CD14-positive monocyte (primary cell): ENCODE data around the gene ZSCAN16. TPM values are rescaled to one million over a fixed set of nuclear protein-coding genes. Genes with fewer than 3 reads are reported as not detected.

ENCODE experiments used
- DNase-seq, 3 donors: peaks; one replicate each; pipeline ENCODE4 v3.0.0-alpha.2; 2011 to 2022
- H2AFZ ChIP-seq: 2 replicates; pipeline ENCODE4 v1.6.0; 2012; ENCODE audit warnings: mild to moderate bottlenecking, low read depth, low read length, inconsistent platforms; ENCODE audit not compliant: insufficient read depth, poor library complexity, severe bottlenecking
- H3K27ac ChIP-seq, 2 donors: 1 replicate in 1 of 2; 2 replicates in 1 of 2; pipeline ENCODE4 v1.5.1; 2012 to 2013; ENCODE audit warnings: low read length in 2 of 2, control low read depth in 1 of 2, inconsistent platforms in 1 of 2, low read depth in 1 of 2, mild to moderate bottlenecking in 1 of 2
- H3K27me3 ChIP-seq, 2 donors: one replicate each; pipeline versions ENCODE4 v1.6.0 to v1.6.1; 2011 to 2013; ENCODE audit warnings: low read length in 2 of 2; ENCODE audit not compliant: control insufficient read depth in 2 of 2, insufficient read depth in 2 of 2
- H3K36me3 ChIP-seq, 2 donors: replicated peaks in 1 of 2; 1 replicate in 1 of 2; 2 replicates in 1 of 2; pipeline versions ENCODE4 v1.5.1 to v1.6.1; 2012 to 2013; ENCODE audit warnings: low read length in 2 of 2, control low read depth in 1 of 2, inconsistent platforms in 1 of 2, mild to moderate bottlenecking in 1 of 2; ENCODE audit not compliant: insufficient read depth in 2 of 2, control insufficient read depth in 1 of 2
- H3K4me1 ChIP-seq, 2 donors: 1 replicate in 1 of 2; 2 replicates in 1 of 2; pipeline versions ENCODE4 v1.5.1 to v1.6.1; 2012 to 2013; ENCODE audit warnings: low read length in 2 of 2, control low read depth in 1 of 2, inconsistent platforms in 1 of 2, mild to moderate bottlenecking in 1 of 2, moderate library complexity in 1 of 2; ENCODE audit not compliant: insufficient read depth in 2 of 2, control insufficient read depth in 1 of 2
- H3K4me2 ChIP-seq: replicated peaks from 2 replicates; pipeline ENCODE3; 2012; ENCODE audit warnings: low read length, moderate library complexity, mild to moderate bottlenecking; ENCODE audit not compliant: poor library complexity, severe bottlenecking; ENCODE audit errors: extremely low read depth
- H3K4me3 ChIP-seq, 3 experiments: fragments of 200-600 bp in 1 of 3; sonication (generic) in 1 of 3; replicated peaks in 1 of 3; 1 replicate in 2 of 3; 2 replicates in 1 of 3; pipeline ENCODE4 v1.5.1; 2011 to 2013; ENCODE audit warnings: low read length in 3 of 3, mild to moderate bottlenecking in 3 of 3, control low read depth in 2 of 3, low read depth in 2 of 3, inconsistent platforms in 1 of 3, moderate library complexity in 1 of 3
- H3K79me2 ChIP-seq: 2 replicates; pipeline ENCODE4 v1.6.0; 2012; ENCODE audit warnings: mild to moderate bottlenecking, control low read depth, inconsistent platforms, low read length, moderate library complexity; ENCODE audit not compliant: insufficient read depth
- H3K9ac ChIP-seq: 2 replicates; pipeline ENCODE4 v1.6.0; 2017; ENCODE audit warnings: low read length, mild to moderate bottlenecking; ENCODE audit not compliant: insufficient read depth, poor library complexity, severe bottlenecking
- H3K9me3 ChIP-seq, 2 donors: replicated peaks in 1 of 2; 1 replicate in 1 of 2; 2 replicates in 1 of 2; pipeline versions ENCODE4 v1.5.1 to v1.6.1; 2012 to 2013; ENCODE audit warnings: low read length in 2 of 2, control low read depth in 1 of 2; ENCODE audit not compliant: control insufficient read depth in 1 of 2, insufficient read depth in 1 of 2
- H4K20me1 ChIP-seq: 2 replicates; pipeline ENCODE4 v1.6.0; 2012; ENCODE audit warnings: mild to moderate bottlenecking, low read length, control low read depth, moderate library complexity; ENCODE audit not compliant: insufficient read depth
- H3K27ac Mint-ChIP-seq, 7 donors: one replicate each; pipeline ENCODE4 v1.8.0; 2020; ENCODE audit warnings: mild to moderate bottlenecking in 7 of 7, mixed read lengths in 7 of 7, moderate library complexity in 6 of 7, inconsistent platforms in 2 of 7
- H3K27me3 Mint-ChIP-seq, 3 donors: one replicate each; pipeline ENCODE4 v1.8.0; 2021 to 2022; ENCODE audit warnings: low read depth in 3 of 3, mild to moderate bottlenecking in 3 of 3, mixed read lengths in 3 of 3, moderate library complexity in 3 of 3, inconsistent platforms in 1 of 3
- H3K36me3 Mint-ChIP-seq, 2 donors: one replicate each; pipeline ENCODE4 v1.8.0; 2020; ENCODE audit warnings: mixed read lengths in 2 of 2, inconsistent platforms in 1 of 2, mild to moderate bottlenecking in 1 of 2
- H3K4me1 Mint-ChIP-seq: one replicate; pipeline ENCODE4 v1.8.0; 2020; ENCODE audit warnings: mild to moderate bottlenecking, mixed read lengths
- H3K4me3 Mint-ChIP-seq, 2 donors: one replicate each; pipeline ENCODE4 v1.8.0; 2020; ENCODE audit warnings: mild to moderate bottlenecking in 2 of 2, mixed read lengths in 2 of 2, moderate library complexity in 1 of 2
- H3K9me3 Mint-ChIP-seq, 7 donors: one replicate each; pipeline ENCODE4 v1.8.0; 2020 to 2022; ENCODE audit warnings: mixed read lengths in 7 of 7, mild to moderate bottlenecking in 6 of 7, moderate library complexity in 6 of 7, inconsistent platforms in 2 of 7
- WGBS: methylation state at CpG from one replicate; pipeline ENCODE4 v1.1.5; 2013; ENCODE audit warnings: missing lambda C conversion rate; ENCODE audit not compliant: insufficient coverage; 5-methylcytosine and 5-hydroxymethylcytosine counted together
- intact Hi-C, 2 donors: fragments of 100-400 bp; cut with micrococcal nuclease; formaldehyde crosslinking; loops; one replicate each; pipeline versions ENCODE4 v1.15.0 to v1.15.1; 2023
- polyA plus RNA-seq, 3 donors: library from polyadenylated mRNA; depleted of rRNA in 1 of 3; unstranded in 2 of 3; stranded (reverse) in 1 of 3; fragments of 300-500 nt in 2 of 3; fragments of >200 nt in 1 of 3; fragmentation: Illumina TruSeq in 2 of 3; gene quantifications; 1 replicate in 2 of 3; 2 replicates in 1 of 3; pipeline ENCODE4 v1.2.3, GENCODE V29; 2012 to 2021
- TF ChIP-seq, protein P1 (sequence below): fragments of 200-600 bp; IDR thresholded peaks from one replicate; pipeline ENCODE4 v1.8.0; 2022; ENCODE audit warnings: antibody characterized with exemption, mild to moderate bottlenecking

Gene ZSCAN16
- polyA plus RNA-seq, 3 donors: 3.5 to 5.9 (median 4.0) TPM

DNA sequence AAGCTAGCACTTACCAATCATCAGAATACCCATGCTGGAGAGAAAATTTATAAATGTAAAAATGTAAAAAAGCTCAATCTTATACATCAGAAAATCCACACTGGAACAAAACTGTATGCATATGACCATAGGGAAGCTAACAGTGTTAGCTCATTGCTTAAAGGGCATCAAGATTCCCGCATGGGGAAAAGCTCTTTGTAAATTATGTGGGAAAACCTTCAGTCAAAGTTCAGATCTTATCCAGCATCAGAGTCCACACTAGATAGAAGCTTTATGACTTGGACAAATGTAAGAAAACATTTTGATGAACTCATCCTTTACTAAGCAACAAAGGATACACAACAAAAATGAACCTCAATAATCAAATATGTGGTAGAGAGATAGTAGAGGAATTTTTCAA is 52.0 kb downstream of the ZSCAN16 start:
- no peaks in the 10 kb centered on the region for H3K4me1 ChIP-seq
- no peaks in the 10 kb centered on the region for H4K20me1 ChIP-seq
- no peak for DNase-seq
- no peaks in the 10 kb centered on the region for H3K36me3 Mint-ChIP-seq
- no peak overlapping the region for H3K4me2 ChIP-seq
- H3K36me3 ChIP-seq: no peaks in the 10 kb centered on the region
- peaks cover 2 to 13% (median 10%) of the 10 kb centered on the region in 7 donors for H3K9me3 Mint-ChIP-seq
- H3K9me3 ChIP-seq: peaks cover 0 to 6% of the 10 kb centered on the region in 2 donors
- H3K9ac ChIP-seq: no peak overlapping the region
- H3K27ac Mint-ChIP-seq: no peak overlapping the region
- H3K4me3 Mint-ChIP-seq: no peak overlapping the region
- intact Hi-C loops: no loop called here
- no peaks in the 10 kb centered on the region for H3K79me2 ChIP-seq
- TF ChIP-seq, protein P1, sequence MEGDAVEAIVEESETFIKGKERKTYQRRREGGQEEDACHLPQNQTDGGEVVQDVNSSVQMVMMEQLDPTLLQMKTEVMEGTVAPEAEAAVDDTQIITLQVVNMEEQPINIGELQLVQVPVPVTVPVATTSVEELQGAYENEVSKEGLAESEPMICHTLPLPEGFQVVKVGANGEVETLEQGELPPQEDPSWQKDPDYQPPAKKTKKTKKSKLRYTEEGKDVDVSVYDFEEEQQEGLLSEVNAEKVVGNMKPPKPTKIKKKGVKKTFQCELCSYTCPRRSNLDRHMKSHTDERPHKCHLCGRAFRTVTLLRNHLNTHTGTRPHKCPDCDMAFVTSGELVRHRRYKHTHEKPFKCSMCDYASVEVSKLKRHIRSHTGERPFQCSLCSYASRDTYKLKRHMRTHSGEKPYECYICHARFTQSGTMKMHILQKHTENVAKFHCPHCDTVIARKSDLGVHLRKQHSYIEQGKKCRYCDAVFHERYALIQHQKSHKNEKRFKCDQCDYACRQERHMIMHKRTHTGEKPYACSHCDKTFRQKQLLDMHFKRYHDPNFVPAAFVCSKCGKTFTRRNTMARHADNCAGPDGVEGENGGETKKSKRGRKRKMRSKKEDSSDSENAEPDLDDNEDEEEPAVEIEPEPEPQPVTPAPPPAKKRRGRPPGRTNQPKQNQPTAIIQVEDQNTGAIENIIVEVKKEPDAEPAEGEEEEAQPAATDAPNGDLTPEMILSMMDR: no peak
- H3K27me3 ChIP-seq: peaks cover 0 to 5% of the 10 kb centered on the region in 2 donors
- no peak overlapping the region for H3K4me3 ChIP-seq
- peaks cover 4 to 10% (median 7%) of the 10 kb centered on the region in 3 donors for H3K27me3 Mint-ChIP-seq
- no peak overlapping the region for H2AFZ ChIP-seq
- WGBS: no CpG with 5 or more reads among the region's 1 CpG
- H3K27ac ChIP-seq: no peak overlapping the region
- no peaks in the 10 kb centered on the region for H3K4me1 Mint-ChIP-seq

Other genes with a start within 250 kb of the ZSCAN16 start
- not detected for gene OR2B2, start 212.2 kb upstream of the ZSCAN16 start, polyA plus RNA-seq
- not detected for gene OR2B6, start 167.4 kb upstream of the ZSCAN16 start, polyA plus RNA-seq
- gene ZNF165, start 44.0 kb upstream of the ZSCAN16 start, polyA plus RNA-seq: under 1 TPM in 2 of 3 donors, not detected in 1; 0.05 to 0.08 TPM
- 1 to 10 TPM in 1 of 3 donors, under 1 TPM in 2; 0.49 to 7.9 (median 0.71) TPM for gene ZKSCAN8, start 17.3 kb downstream of the ZSCAN16 start, polyA plus RNA-seq
- 10 to 100 TPM in 1 of 3 donors, 1 to 10 TPM in 2; 2.2 to 11.6 (median 5.0) TPM for gene ZSCAN9, start 100.7 kb downstream of the ZSCAN16 start, polyA plus RNA-seq
- 1 to 10 TPM; 1.5 to 2.0 (median 1.6) TPM for gene ZKSCAN4, start 127.7 kb downstream of the ZSCAN16 start, polyA plus RNA-seq
- 1 to 10 TPM in 1 of 3 donors, under 1 TPM in 2; 0.12 to 1.1 (median 0.94) TPM for gene NKAPL, start 134.7 kb downstream of the ZSCAN16 start, polyA plus RNA-seq
- 1 to 10 TPM; 3.4 to 8.3 (median 3.5) TPM for gene ZSCAN26, start 142.5 kb downstream of the ZSCAN16 start, polyA plus RNA-seq
- gene PGBD1, start 157.0 kb downstream of the ZSCAN16 start, polyA plus RNA-seq: under 1 TPM; 0.15 to 0.36 (median 0.17) TPM
- under 1 TPM in 2 of 3 donors, not detected in 1; 0.25 to 0.35 TPM for gene ZSCAN31, start 211.5 kb downstream of the ZSCAN16 start, polyA plus RNA-seq
- gene ZKSCAN3, start 225.3 kb downstream of the ZSCAN16 start, polyA plus RNA-seq: 1 to 10 TPM in 2 of 3 donors, under 1 TPM in 1; 0.36 to 1.7 (median 1.6) TPM